ENCODE data around the gene USP10.

DNA sequence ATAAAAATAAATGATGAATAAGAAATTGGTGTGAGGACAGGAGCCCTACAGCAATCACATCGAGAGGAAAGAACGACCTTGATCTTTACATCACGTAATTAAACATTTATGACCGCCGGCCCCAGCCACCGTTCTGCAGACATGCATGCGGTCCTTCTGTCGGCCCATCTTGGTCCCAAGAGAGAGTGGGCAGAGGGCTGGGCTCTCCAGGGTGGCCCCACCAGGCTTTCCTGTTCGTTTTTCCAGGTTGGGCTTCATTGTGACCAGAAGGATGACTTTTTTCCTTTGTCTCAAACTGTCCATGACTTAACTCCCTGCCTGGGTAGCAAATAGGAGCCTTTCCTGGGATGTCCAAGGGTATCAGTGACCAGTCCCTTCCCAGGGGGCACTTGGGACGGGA is 116.7 kb downstream of the USP10 start:
- TF ChIP-seq, protein P1, sequence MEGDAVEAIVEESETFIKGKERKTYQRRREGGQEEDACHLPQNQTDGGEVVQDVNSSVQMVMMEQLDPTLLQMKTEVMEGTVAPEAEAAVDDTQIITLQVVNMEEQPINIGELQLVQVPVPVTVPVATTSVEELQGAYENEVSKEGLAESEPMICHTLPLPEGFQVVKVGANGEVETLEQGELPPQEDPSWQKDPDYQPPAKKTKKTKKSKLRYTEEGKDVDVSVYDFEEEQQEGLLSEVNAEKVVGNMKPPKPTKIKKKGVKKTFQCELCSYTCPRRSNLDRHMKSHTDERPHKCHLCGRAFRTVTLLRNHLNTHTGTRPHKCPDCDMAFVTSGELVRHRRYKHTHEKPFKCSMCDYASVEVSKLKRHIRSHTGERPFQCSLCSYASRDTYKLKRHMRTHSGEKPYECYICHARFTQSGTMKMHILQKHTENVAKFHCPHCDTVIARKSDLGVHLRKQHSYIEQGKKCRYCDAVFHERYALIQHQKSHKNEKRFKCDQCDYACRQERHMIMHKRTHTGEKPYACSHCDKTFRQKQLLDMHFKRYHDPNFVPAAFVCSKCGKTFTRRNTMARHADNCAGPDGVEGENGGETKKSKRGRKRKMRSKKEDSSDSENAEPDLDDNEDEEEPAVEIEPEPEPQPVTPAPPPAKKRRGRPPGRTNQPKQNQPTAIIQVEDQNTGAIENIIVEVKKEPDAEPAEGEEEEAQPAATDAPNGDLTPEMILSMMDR (IDR thresholded peaks at IDR 0.05 in 4 of 5, conservative IDR thresholded peaks at IDR 0.05 in 1 of 5): no peak
- TF ChIP-seq POLR2A (IDR thresholded peaks at IDR 0.05): no peak
